HCT116 (cell line): Measurements from ENCODE around the gene MTFR2. TPM values are rescaled to one million over a fixed set of nuclear protein-coding genes. Genes with fewer than 3 reads are reported as not detected.

ENCODE experiments used
- ATAC-seq: fragments of 200-7000 bp; cut with Tn5 transposase; 2 replicates; pipeline ENCODE4 v1.9.1; 2020; ENCODE audit warnings: mild to moderate bottlenecking, moderate library complexity
- BruUV-seq: library from RNA; stranded (reverse); fragments of 400-500 nt; replicated peaks from 2 replicates; lab custom pipeline; 2021; lab: Mats Ljungman, UMichigan
- CTCF ChIA-PET: fragments of 300-600 bp; sonication (Branson Sonifier 250); formaldehyde crosslinking; loops from one replicate; lab custom pipeline; 2021; ENCODE audit warnings: antibody characterized with exemption; lab: Charles Lee
- POLR2A ChIA-PET: fragments of 300-600, 350-600 bp; sonication (Branson Sonifier 250); formaldehyde crosslinking; loops from one replicate; lab custom pipeline; 2021; ENCODE audit warnings: antibody characterized with exemption; lab: Charles Lee
- RAD21 ChIA-PET, 2 experiments: fragments of 300-600 bp; sonication (Branson Sonifier 250); formaldehyde crosslinking; loops; one replicate each; lab custom pipeline; 2023; ENCODE audit warnings: low total read pairs in 2 of 2; ENCODE audit not compliant: uncharacterized antibody in 2 of 2, unreplicated experiment in 2 of 2, low non-redundant PET in 1 of 2; lab: Charles Lee
- DNase-seq: peaks from one replicate; pipeline ENCODE4 v3.0.0-alpha.2; 2010; ENCODE audit warnings: low read depth, low spot score
- H2AFZ ChIP-seq: fragments of 200-600 bp; shearing (Covaris generic), sonication (generic); 2 replicates; pipeline ENCODE4 v1.6.1; 2017; ENCODE audit warnings: low read depth, mixed run types, mixed read lengths, antibody characterized with exemption, low read length; ENCODE audit not compliant: poor library complexity, severe bottlenecking
- H3K27ac ChIP-seq: 2 replicates; pipeline ENCODE4 v1.5.1; 2012; ENCODE audit warnings: low read depth, low read length
- H3K27me3 ChIP-seq: fragments of 200-600 bp; sonication (generic); 2 replicates; pipeline ENCODE4 v1.6.1; 2016; ENCODE audit warnings: mixed run types, low read length, mixed read lengths; ENCODE audit not compliant: insufficient read depth
- H3K36me3 ChIP-seq, 2 experiments: fragments of 200-500 bp in 1 of 2; fragments of 200-600 bp in 1 of 2; sonication (Bioruptor generic) in 1 of 2; sonication (generic) in 1 of 2; 2 replicates each; pipeline versions ENCODE4 v1.5.1 to v1.6.1; 2014 to 2016; ENCODE audit warnings: low read length in 2 of 2, inconsistent platforms in 1 of 2, mixed read lengths in 1 of 2, mixed run types in 1 of 2; ENCODE audit not compliant: insufficient read depth in 2 of 2, control insufficient read depth in 1 of 2
- H3K4me1 ChIP-seq, 2 experiments: fragments of 200-600 bp in 1 of 2; sonication (generic) in 1 of 2; 2 replicates each; pipeline versions ENCODE4 v1.5.1 to v1.6.1; 2012 to 2017; ENCODE audit warnings: low read length in 2 of 2, inconsistent platforms in 1 of 2, mild to moderate bottlenecking in 1 of 2, mixed read lengths in 1 of 2, mixed run types in 1 of 2, moderate library complexity in 1 of 2; ENCODE audit not compliant: insufficient read depth in 2 of 2, control insufficient read depth in 1 of 2
- H3K4me2 ChIP-seq: fragments of 200-600 bp; sonication (generic); 2 replicates; pipeline ENCODE4 v1.6.1; 2017; ENCODE audit warnings: mixed run types, low read length, mixed read lengths
- H3K4me3 ChIP-seq, 2 experiments: fragments of 200-600 bp in 1 of 2; sonication (generic) in 1 of 2; replicated peaks in 1 of 2; 2 replicates each; pipeline ENCODE4 v1.5.1; 2011 to 2016; ENCODE audit warnings: low read length in 2 of 2, control low read depth in 1 of 2, low read depth in 1 of 2, mild to moderate bottlenecking in 1 of 2, mixed read lengths in 1 of 2, mixed run types in 1 of 2
- H3K79me2 ChIP-seq: fragments of 200-600 bp; sonication (generic); 2 replicates; pipeline ENCODE4 v1.6.1; 2017; ENCODE audit warnings: mild to moderate bottlenecking, mixed run types, low read length, moderate library complexity, mixed read lengths; ENCODE audit not compliant: insufficient read depth
- H3K9ac ChIP-seq: fragments of 200-600 bp; sonication (generic); 2 replicates; pipeline ENCODE4 v1.6.1; 2016; ENCODE audit warnings: low read length, mixed read lengths
- H3K9me2 ChIP-seq: fragments of 200-600 bp; sonication (generic), shearing (Covaris generic); 2 replicates; pipeline ENCODE4 v1.6.1; 2017; ENCODE audit warnings: mixed run types, mild to moderate bottlenecking, moderate library complexity; ENCODE audit not compliant: insufficient read depth
- H3K9me3 ChIP-seq, 2 experiments: fragments of 200-500 bp in 1 of 2; fragments of 200-600 bp in 1 of 2; sonication (Bioruptor generic) in 1 of 2; sonication (generic) in 1 of 2; 2 replicates each; pipeline ENCODE4 v1.6.1; 2014 to 2017; ENCODE audit warnings: low read length in 2 of 2, mixed read lengths in 2 of 2, inconsistent platforms in 1 of 2, low read depth in 1 of 2, mild to moderate bottlenecking in 1 of 2, mixed run types in 1 of 2, moderate library complexity in 1 of 2; ENCODE audit not compliant: control insufficient read depth in 1 of 2, insufficient read depth in 1 of 2
- H4K20me1 ChIP-seq: fragments of 200-600 bp; sonication (generic), shearing (Covaris generic); 2 replicates; pipeline ENCODE4 v1.6.1; 2017; ENCODE audit warnings: mixed run types, mild to moderate bottlenecking, moderate library complexity; ENCODE audit not compliant: insufficient read depth
- CBX3 ChIP-seq: IDR thresholded peaks from 2 replicates; pipeline ENCODE4 v1.6.1; 2012; ENCODE audit warnings: low read depth
- CEBPB ChIP-seq: IDR thresholded peaks from 2 replicates; pipeline ENCODE4 v1.6.1; 2012; ENCODE audit warnings: low read depth
- EGR1 ChIP-seq: IDR thresholded peaks from 2 replicates; pipeline ENCODE4 v1.6.1; 2012; ENCODE audit warnings: low read depth
- ELF1 ChIP-seq: IDR thresholded peaks from 2 replicates; pipeline ENCODE4 v1.6.1; 2012; ENCODE audit warnings: low read depth, borderline replicate concordance
- EZH2phosphoT487 ChIP-seq: fragments of 200-600 bp; IDR thresholded peaks from 2 replicates; pipeline ENCODE4 v1.6.1; 2018; ENCODE audit warnings: antibody characterized with exemption, borderline replicate concordance
- FOSL1 ChIP-seq: IDR thresholded peaks from 2 replicates; pipeline ENCODE4 v1.6.1; 2012; ENCODE audit warnings: low read depth
- POLR2A ChIP-seq: IDR thresholded peaks from 2 replicates; pipeline ENCODE4 v1.7.0; 2011; ENCODE audit warnings: borderline replicate concordance; ENCODE audit not compliant: insufficient read depth, insufficient read length; ENCODE audit errors: extremely low read depth
- POLR2AphosphoS5 ChIP-seq: IDR thresholded peaks from 2 replicates; pipeline ENCODE4 v1.6.1; 2011; ENCODE audit warnings: mild to moderate bottlenecking, low read depth, low read length, moderate library complexity
- RAD21 ChIP-seq: IDR thresholded peaks from 2 replicates; pipeline ENCODE4 v1.6.1; 2012; ENCODE audit warnings: low read depth, mild to moderate bottlenecking
- SP1 ChIP-seq: IDR thresholded peaks from 2 replicates; pipeline ENCODE4 v1.6.1; 2012; ENCODE audit warnings: low read depth
- SRF ChIP-seq: IDR thresholded peaks from 2 replicates; pipeline ENCODE4 v1.6.1; 2012; ENCODE audit warnings: low read depth
- TCF7L2 ChIP-seq: IDR thresholded peaks from 2 replicates; pipeline ENCODE4 v1.7.0; 2011; ENCODE audit warnings: borderline replicate concordance, inconsistent platforms; ENCODE audit not compliant: insufficient read depth, insufficient read length; ENCODE audit errors: extremely low read depth
- YY1 ChIP-seq: IDR thresholded peaks from 2 replicates; pipeline ENCODE4 v1.6.1; 2011; ENCODE audit warnings: low read length, low read depth, moderate library complexity, mild to moderate bottlenecking; ENCODE audit not compliant: insufficient replicate concordance; ENCODE audit errors: extremely low read depth
- ZFX ChIP-seq: fragments of 450-650 bp; IDR thresholded peaks from 2 replicates; pipeline ENCODE4 v1.6.1; 2017
- intact Hi-C: fragments of 100-400 bp; cut with micrococcal nuclease; formaldehyde crosslinking; loops from 2 replicates; pipeline ENCODE4 v1.10.0; 2022
- total RNA-seq: library from RNA; stranded (reverse); gene quantifications from one replicate; pipeline ENCODE4 v1.2.1, GENCODE V29; 2021; ENCODE audit not compliant: unreplicated experiment
- TF ChIP-seq, protein P1 (sequence below): IDR thresholded peaks from 2 replicates; pipeline ENCODE4 v1.6.1; 2012; ENCODE audit warnings: low read depth
- TF ChIP-seq, protein P2 (sequence below): IDR thresholded peaks from 2 replicates; pipeline ENCODE4 v1.6.1; 2012
- TF ChIP-seq, protein P3 (sequence below): IDR thresholded peaks from 2 replicates; pipeline ENCODE4 v1.6.1; 2011; ENCODE audit warnings: mild to moderate bottlenecking, low read length, moderate library complexity; ENCODE audit not compliant: insufficient replicate concordance; ENCODE audit errors: extremely low read depth
- TF ChIP-seq, protein P4 (sequence below): IDR thresholded peaks from 2 replicates; pipeline ENCODE4 v1.6.1; 2012

The MTFR2 gene
- total RNA-seq, 1 experiment from 2014 or later = 13.2 TPM

DNA sequence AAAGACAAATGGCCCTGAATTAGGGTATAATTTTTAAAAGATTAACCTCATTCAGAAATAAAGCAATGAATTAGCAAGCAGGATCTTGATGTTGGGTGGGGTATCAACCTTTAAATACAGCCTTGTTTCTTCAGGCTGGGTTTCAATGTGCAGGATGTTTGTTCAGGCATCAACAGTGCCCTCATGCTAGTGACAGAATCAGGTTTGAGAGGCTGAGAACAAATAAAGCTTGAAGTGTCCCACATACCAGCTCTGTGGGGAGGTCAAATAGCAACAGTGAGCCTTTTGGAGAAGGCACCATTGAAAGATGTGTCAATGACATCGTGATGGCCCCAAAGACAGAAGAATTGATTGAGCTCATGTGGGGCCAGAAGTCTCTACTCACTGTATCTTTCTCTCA is 68.2 kb downstream of the MTFR2 start:
- no peak overlapping the region for H3K27ac ChIP-seq
- ATAC-seq (no peak), DNase-seq (no peak)
- ChIA-PET POLR2A (no interaction called here), CTCF (no interaction called here), RAD21 (no interaction called here)
- BruUV-seq = no TSS peak
- no peak overlapping the region for H3K9ac ChIP-seq
- H3K9me2 ChIP-seq = no peaks in the 10 kb centered on the region
- no peak for TF ChIP-seq POLR2A
- TF ChIP-seq RAD21 = no peak
- no peak for TF ChIP-seq ELF1
- TF ChIP-seq TCF7L2 = no peak
- TF ChIP-seq, protein P1, sequence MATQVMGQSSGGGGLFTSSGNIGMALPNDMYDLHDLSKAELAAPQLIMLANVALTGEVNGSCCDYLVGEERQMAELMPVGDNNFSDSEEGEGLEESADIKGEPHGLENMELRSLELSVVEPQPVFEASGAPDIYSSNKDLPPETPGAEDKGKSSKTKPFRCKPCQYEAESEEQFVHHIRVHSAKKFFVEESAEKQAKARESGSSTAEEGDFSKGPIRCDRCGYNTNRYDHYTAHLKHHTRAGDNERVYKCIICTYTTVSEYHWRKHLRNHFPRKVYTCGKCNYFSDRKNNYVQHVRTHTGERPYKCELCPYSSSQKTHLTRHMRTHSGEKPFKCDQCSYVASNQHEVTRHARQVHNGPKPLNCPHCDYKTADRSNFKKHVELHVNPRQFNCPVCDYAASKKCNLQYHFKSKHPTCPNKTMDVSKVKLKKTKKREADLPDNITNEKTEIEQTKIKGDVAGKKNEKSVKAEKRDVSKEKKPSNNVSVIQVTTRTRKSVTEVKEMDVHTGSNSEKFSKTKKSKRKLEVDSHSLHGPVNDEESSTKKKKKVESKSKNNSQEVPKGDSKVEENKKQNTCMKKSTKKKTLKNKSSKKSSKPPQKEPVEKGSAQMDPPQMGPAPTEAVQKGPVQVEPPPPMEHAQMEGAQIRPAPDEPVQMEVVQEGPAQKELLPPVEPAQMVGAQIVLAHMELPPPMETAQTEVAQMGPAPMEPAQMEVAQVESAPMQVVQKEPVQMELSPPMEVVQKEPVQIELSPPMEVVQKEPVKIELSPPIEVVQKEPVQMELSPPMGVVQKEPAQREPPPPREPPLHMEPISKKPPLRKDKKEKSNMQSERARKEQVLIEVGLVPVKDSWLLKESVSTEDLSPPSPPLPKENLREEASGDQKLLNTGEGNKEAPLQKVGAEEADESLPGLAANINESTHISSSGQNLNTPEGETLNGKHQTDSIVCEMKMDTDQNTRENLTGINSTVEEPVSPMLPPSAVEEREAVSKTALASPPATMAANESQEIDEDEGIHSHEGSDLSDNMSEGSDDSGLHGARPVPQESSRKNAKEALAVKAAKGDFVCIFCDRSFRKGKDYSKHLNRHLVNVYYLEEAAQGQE = no peak
- TF ChIP-seq SP1 = no peak
- TF ChIP-seq CBX3 = no peak
- no peak for TF ChIP-seq FOSL1
- no peak for TF ChIP-seq EZH2phosphoT487
- no peak for TF ChIP-seq EGR1
- TF ChIP-seq YY1 = no peak
- no peak for TF ChIP-seq ZFX
- TF ChIP-seq, protein P2, sequence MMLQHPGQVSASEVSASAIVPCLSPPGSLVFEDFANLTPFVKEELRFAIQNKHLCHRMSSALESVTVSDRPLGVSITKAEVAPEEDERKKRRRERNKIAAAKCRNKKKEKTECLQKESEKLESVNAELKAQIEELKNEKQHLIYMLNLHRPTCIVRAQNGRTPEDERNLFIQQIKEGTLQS = no peak
- TF ChIP-seq CEBPB = no peak
- TF ChIP-seq POLR2AphosphoS5 = no peak
- TF ChIP-seq, protein P3, sequence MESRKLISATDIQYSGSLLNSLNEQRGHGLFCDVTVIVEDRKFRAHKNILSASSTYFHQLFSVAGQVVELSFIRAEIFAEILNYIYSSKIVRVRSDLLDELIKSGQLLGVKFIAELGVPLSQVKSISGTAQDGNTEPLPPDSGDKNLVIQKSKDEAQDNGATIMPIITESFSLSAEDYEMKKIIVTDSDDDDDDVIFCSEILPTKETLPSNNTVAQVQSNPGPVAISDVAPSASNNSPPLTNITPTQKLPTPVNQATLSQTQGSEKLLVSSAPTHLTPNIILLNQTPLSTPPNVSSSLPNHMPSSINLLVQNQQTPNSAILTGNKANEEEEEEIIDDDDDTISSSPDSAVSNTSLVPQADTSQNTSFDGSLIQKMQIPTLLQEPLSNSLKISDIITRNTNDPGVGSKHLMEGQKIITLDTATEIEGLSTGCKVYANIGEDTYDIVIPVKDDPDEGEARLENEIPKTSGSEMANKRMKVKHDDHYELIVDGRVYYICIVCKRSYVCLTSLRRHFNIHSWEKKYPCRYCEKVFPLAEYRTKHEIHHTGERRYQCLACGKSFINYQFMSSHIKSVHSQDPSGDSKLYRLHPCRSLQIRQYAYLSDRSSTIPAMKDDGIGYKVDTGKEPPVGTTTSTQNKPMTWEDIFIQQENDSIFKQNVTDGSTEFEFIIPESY = no peak
- TF ChIP-seq, protein P4, sequence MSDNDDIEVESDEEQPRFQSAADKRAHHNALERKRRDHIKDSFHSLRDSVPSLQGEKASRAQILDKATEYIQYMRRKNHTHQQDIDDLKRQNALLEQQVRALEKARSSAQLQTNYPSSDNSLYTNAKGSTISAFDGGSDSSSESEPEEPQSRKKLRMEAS = no peak
- no peak for TF ChIP-seq SRF
- no peaks in the 10 kb centered on the region for H3K4me1 ChIP-seq
- H4K20me1 ChIP-seq = no peaks in the 10 kb centered on the region
- H3K4me3 ChIP-seq = no peak overlapping the region
- no peak overlapping the region for H3K4me2 ChIP-seq
- no peaks in the 10 kb centered on the region for H3K36me3 ChIP-seq
- H3K9me3 ChIP-seq = no peaks in the 10 kb centered on the region
- no peak overlapping the region for H2AFZ ChIP-seq
- H3K79me2 ChIP-seq = no peaks in the 10 kb centered on the region
- no peaks in the 10 kb centered on the region for H3K27me3 ChIP-seq
- intact Hi-C loops = no loop called here
